Measurements from ENCODE around the gene TAGLN2. TPM values are rescaled to one million over a fixed set of nuclear protein-coding genes. Genes with fewer than 3 reads are reported as not detected.
A peak's percentile ranks its signal among the peaks of the same experiment; 100 is the strongest.

TAGLN2 gene
- total RNA-seq, 1 donor from 2014 or later = 20.1 TPM

DNA sequence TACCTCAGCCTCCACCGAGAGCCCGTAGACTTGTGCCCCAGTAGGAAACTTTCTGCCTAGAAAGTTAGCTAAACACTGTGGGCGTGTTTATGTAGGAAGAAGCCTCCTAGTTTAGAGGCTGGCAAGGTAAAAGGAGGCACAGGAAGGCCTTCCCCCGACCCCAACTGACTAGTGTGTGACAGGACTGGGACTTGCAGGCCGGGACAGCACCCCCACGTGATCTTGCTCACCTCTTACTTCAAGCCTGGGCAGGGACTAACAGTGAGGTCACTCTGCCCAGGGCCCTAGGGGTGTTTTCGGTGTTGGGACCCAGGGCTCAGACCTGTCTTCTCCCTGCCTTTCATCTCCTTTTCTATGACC is 392 bp upstream of the TAGLN2 start:
- H3K27ac Mint-ChIP-seq (ENCODE audit: unreplicated experiment) = no peak overlapping the region
- H3K4me1 Mint-ChIP-seq = peaks cover 33% of the 10 kb centered on the region
- no peak for DNase-seq (ENCODE audit: low read depth, low spot score)
- H3K9me3 Mint-ChIP-seq = no peaks in the 10 kb centered on the region
- no peaks in the 10 kb centered on the region for H3K36me3 Mint-ChIP-seq (ENCODE audit: low read depth)
- TF ChIP-seq, protein P1, sequence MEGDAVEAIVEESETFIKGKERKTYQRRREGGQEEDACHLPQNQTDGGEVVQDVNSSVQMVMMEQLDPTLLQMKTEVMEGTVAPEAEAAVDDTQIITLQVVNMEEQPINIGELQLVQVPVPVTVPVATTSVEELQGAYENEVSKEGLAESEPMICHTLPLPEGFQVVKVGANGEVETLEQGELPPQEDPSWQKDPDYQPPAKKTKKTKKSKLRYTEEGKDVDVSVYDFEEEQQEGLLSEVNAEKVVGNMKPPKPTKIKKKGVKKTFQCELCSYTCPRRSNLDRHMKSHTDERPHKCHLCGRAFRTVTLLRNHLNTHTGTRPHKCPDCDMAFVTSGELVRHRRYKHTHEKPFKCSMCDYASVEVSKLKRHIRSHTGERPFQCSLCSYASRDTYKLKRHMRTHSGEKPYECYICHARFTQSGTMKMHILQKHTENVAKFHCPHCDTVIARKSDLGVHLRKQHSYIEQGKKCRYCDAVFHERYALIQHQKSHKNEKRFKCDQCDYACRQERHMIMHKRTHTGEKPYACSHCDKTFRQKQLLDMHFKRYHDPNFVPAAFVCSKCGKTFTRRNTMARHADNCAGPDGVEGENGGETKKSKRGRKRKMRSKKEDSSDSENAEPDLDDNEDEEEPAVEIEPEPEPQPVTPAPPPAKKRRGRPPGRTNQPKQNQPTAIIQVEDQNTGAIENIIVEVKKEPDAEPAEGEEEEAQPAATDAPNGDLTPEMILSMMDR (conservative IDR thresholded peaks at IDR 0.05) = no peak
- peak overlapping the region; percentile 87 for H3K4me3 Mint-ChIP-seq
- peaks cover 33% of the 10 kb centered on the region for H3K27me3 Mint-ChIP-seq (ENCODE audit: low read depth)

DNA sequence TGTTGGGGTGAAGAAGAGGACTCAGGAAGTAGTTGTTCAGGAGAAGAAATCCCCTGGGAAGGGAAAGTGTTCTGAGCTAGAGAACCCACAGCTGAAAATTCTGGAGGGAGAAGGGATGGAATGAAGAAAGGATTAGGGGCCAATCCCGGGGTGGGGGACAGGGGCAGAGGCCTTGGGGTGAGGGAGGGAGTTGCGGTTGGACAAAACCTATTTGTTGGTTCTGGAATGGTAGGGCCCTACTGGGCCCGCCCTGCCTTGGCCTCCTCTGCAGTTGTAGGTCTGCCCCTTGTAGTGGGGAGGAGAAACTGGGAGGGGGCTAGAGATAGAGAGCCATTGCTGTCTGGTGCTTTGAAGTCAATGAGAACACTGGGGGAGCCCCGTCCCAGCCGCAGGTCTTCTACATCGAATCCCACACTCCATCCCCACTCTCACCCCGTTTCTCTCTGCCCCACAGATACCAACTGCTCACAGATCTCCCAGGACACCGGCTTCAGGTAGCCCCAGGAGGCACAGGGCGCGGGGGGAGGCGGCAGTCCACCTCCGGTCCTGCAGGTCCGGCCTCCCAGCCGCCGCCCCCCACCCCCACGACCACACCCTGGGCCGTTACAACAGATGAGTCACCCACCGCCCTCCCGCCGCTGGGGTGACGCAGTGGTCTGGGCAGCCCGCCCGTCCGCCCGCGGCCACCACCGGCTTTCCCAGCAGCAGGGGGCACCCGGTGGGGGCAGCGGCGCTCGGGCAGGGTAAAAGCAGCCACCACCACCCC is 1.1 kb downstream of the TAGLN2 start:
- Mint-ChIP-seq H3K4me3 (peak overlapping the region; percentile 80), H3K36me3 (ENCODE audit: low read depth) (no peaks in the 10 kb centered on the region), H3K27ac (ENCODE audit: unreplicated experiment) (peak overlapping the region; percentile 98), H3K27me3 (ENCODE audit: low read depth) (peaks cover 33% of the 10 kb centered on the region), H3K4me1 (peaks cover 33% of the 10 kb centered on the region), H3K9me3 (no peaks in the 10 kb centered on the region)
- TF ChIP-seq, protein P1 (conservative IDR thresholded peaks at IDR 0.05) = no peak
- no peak for DNase-seq (ENCODE audit: low read depth, low spot score)

DNA sequence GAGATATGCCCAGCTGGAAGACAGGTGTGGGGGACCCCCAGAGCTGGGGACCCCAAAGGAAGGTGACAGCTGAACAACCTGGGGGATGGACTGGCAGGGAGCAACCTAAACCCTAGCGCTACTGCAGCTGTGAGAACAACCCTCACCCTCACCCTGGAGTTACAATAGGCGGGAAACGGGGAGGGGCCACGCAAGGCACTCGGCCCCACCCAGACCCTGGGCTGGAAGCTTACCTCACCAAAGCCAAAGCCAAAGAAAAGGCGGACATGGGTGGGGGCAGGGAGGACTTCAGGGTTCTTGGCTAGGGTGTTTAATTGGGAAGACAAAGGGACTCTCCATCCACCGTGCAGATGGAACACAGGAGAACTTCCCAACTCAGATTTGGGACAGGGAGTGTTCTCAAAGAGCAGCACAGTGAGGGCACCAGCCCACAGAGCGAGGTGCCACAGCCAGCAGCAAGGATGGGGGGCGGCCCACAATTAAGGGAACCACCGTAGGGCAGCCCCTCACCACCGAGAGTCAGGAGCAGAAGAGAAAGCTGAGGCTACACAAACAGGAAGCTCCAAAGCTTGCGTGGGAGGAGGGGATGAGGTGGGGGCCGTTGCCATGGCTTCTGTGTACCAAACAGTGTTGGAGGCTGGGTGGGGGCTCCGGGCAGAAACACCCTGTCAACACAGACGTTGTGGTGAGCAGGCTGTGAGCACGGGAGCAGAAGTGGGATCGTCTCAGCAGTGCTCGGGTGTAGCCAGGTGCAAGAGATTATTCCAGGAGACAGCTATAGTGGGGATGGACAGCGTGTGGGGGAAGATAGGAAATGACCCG is 1.9 kb downstream of the TAGLN2 start:
- peaks cover 33% of the 10 kb centered on the region for H3K27me3 Mint-ChIP-seq (ENCODE audit: low read depth)
- no peak for DNase-seq (ENCODE audit: low read depth, low spot score)
- H3K27ac Mint-ChIP-seq (ENCODE audit: unreplicated experiment) = peak overlapping the region; percentile 98
- TF ChIP-seq, protein P1 (conservative IDR thresholded peaks at IDR 0.05) = no peak
- H3K4me3 Mint-ChIP-seq = peak overlapping the region; percentile 80
- H3K9me3 Mint-ChIP-seq = no peaks in the 10 kb centered on the region
- H3K36me3 Mint-ChIP-seq (ENCODE audit: low read depth) = no peaks in the 10 kb centered on the region
- peaks cover 33% of the 10 kb centered on the region for H3K4me1 Mint-ChIP-seq

- peaks cover 33% of the 10 kb centered on the region for H3K27me3 Mint-ChIP-seq (ENCODE audit: low read depth)
- DNase-seq (ENCODE audit: low read depth, low spot score) = no peak
These were observed 2.6 kb downstream of the TAGLN2 start for GRCh38 chr1:159922511-159923202.

More at GRCh38 chr1:159922511-159923202, 2.6 kb downstream of the TAGLN2 start:
- TF ChIP-seq, protein P1 (conservative IDR thresholded peaks at IDR 0.05) = no peak
- Mint-ChIP-seq H3K4me1 (peaks cover 33% of the 10 kb centered on the region), H3K27ac (ENCODE audit: unreplicated experiment) (no peak overlapping the region), H3K4me3 (peak overlapping the region; percentile 80), H3K36me3 (ENCODE audit: low read depth) (no peaks in the 10 kb centered on the region), H3K9me3 (no peaks in the 10 kb centered on the region)

Measured in neural crest cell (in vitro differentiated cells).